Fibroblast of lung (primary cell): Measurements from ENCODE around the gene ICOSLG.

Source experiments
- CTCF ChIP-seq, 2 donors: IDR thresholded peaks in 1 of 2; conservative IDR thresholded peaks in 1 of 2; 1 replicate in 1 of 2; 2 replicates in 1 of 2; pipeline ENCODE4 v1.5.1; 2011 to 2012; ENCODE audit warnings: low read length in 2 of 2, control low read depth in 1 of 2, inconsistent platforms in 1 of 2, low read depth in 1 of 2, mild to moderate bottlenecking in 1 of 2
- EZH2 ChIP-seq: IDR thresholded peaks from 2 replicates; pipeline ENCODE4 v1.5.1; 2012; ENCODE audit warnings: low read length, control low read depth, mild to moderate bottlenecking; ENCODE audit errors: missing control alignments

DNA sequence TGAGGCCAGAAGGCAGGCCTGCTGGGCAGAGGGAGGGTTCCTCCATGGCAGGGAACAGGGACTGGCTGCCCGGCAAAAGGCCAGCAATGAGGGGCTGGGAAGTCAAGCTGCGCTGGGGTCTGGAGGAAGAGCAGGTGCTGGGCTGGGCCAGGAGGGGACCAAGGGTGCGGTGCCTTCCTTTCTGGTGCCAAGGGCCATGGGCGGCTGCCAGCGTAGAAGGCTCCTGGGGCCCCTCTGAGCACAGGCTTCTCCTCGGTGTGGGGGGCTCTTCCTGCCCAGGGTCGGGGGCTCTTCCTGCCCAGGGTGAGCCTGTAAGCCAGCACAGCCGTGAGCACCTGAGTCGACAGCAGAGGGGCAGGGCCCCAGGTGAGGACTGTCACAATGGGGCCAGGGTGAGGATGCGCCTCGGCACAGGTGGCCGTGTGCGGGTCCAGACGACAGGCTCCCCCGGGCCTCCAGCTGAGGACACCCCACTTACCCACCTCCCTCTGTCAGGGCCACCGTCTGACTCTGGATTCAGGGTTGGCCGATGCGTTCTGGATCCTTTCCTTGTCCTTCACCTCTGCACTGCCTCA is 31.6 kb upstream of the ICOSLG start:
- TF ChIP-seq CTCF (conservative IDR thresholded peaks at IDR 0.05 in 1 of 2, IDR thresholded peaks at IDR 0.05 in 1 of 2; ENCODE audit: low read depth in 1 of 2, low read length in 2 of 2) = no peak
- no peak for TF ChIP-seq EZH2
